H1 (cell line): ENCODE data around the gene CELF5. TPM values are rescaled to one million over a fixed set of nuclear protein-coding genes. Genes with fewer than 3 reads are reported as not detected.
A peak's percentile ranks its signal among the peaks of the same experiment; 100 is the strongest.

Experiments used
- CTCF ChIA-PET: fragments of 300-600 bp; sonication (Branson Sonifier 250); formaldehyde crosslinking; loops from one replicate; lab custom pipeline; 2021; ENCODE audit not compliant: partially characterized antibody; lab: Charles Lee
- POLR2A ChIA-PET: fragments of 300-600 bp; sonication (Branson Sonifier 250); formaldehyde crosslinking; loops from one replicate; lab custom pipeline; 2021; ENCODE audit warnings: inconsistent platforms; ENCODE audit not compliant: partially characterized antibody; lab: Charles Lee
- DNase-seq, 2 experiments: peaks; one replicate each; pipeline versions ENCODE4 v3.0.0 to v3.0.0-alpha.2; 2010 to 2022; ENCODE audit warnings: low spot score in 2 of 2, low read depth in 1 of 2, mixed read lengths in 1 of 2
- FAIRE-seq: peaks from 2 replicates; lab custom pipeline; 2011; peaks lifted over from hg19 to GRCh38; lab: Jason Lieb, UNC
- H2AFZ ChIP-seq: 2 replicates; pipeline ENCODE4 v1.8.1; 2012; ENCODE audit warnings: low read length, inconsistent platforms
- H2AK5ac ChIP-seq: 2 replicates; pipeline ENCODE4 v1.6.1; 2013; ENCODE audit warnings: low read depth, low read length
- H2BK120ac ChIP-seq: replicated peaks from 2 replicates; pipeline ENCODE3; 2013; ENCODE audit warnings: low read depth, low read length, inconsistent platforms
- H2BK12ac ChIP-seq: 2 replicates; pipeline ENCODE4 v1.6.1; 2013; ENCODE audit warnings: low read depth, low read length
- H2BK15ac ChIP-seq: 2 replicates; pipeline ENCODE4 v1.6.1; 2013; ENCODE audit warnings: low read length
- H2BK20ac ChIP-seq: 2 replicates; pipeline ENCODE4 v1.6.1; 2013; ENCODE audit warnings: low read length
- H2BK5ac ChIP-seq: 2 replicates; pipeline ENCODE4 v1.6.1; 2013; ENCODE audit warnings: low read depth, low read length
- H3K14ac ChIP-seq: 2 replicates; pipeline ENCODE4 v1.6.1; 2013; ENCODE audit warnings: inconsistent platforms; ENCODE audit not compliant: insufficient read length
- H3K18ac ChIP-seq: 2 replicates; pipeline ENCODE4 v1.6.1; 2013; ENCODE audit warnings: low read length; ENCODE audit errors: extremely low read depth
- H3K23ac ChIP-seq: 2 replicates; pipeline ENCODE4 v1.6.1; 2013; ENCODE audit warnings: inconsistent platforms; ENCODE audit not compliant: insufficient read length
- H3K23me2 ChIP-seq: 2 replicates; pipeline ENCODE4 v1.6.1; 2013; ENCODE audit warnings: low read depth, low read length
- H3K27ac ChIP-seq: 2 replicates; pipeline ENCODE4 v1.6.1; 2011; ENCODE audit warnings: low read depth, low read length, inconsistent platforms
- H3K27me3 ChIP-seq, 4 experiments: replicated peaks in 1 of 4; 1 replicate in 1 of 4; 2 replicates in 3 of 4; pipeline versions ENCODE4 v1.6.1 to v1.8.1; 2011 to 2013; ENCODE audit warnings: low read length in 3 of 4, mild to moderate bottlenecking in 3 of 4, inconsistent platforms in 2 of 4, mixed read lengths in 2 of 4, moderate library complexity in 1 of 4; ENCODE audit not compliant: control insufficient read depth in 3 of 4, insufficient read depth in 3 of 4; ENCODE audit errors: extremely low read depth in 1 of 4
- H3K36me3 ChIP-seq, 4 experiments: 2 replicates each; pipeline versions ENCODE4 v1.6.1 to v1.8.1; 2011 to 2013; ENCODE audit warnings: mild to moderate bottlenecking in 4 of 4, low read length in 3 of 4, moderate library complexity in 2 of 4, control low read depth in 1 of 4, inconsistent platforms in 1 of 4; ENCODE audit not compliant: insufficient read depth in 4 of 4, control insufficient read depth in 2 of 4
- H3K4ac ChIP-seq: replicated peaks from 2 replicates; pipeline ENCODE3; 2013; ENCODE audit warnings: low read length, low read depth, mixed read lengths, inconsistent platforms; ENCODE audit not compliant: insufficient read length
- H3K4me1 ChIP-seq, 4 experiments: replicated peaks in 1 of 4; 1 replicate in 1 of 4; 2 replicates in 3 of 4; pipeline versions ENCODE4 v1.6.1 to v1.8.1; 2011 to 2013; ENCODE audit warnings: low read length in 3 of 4, inconsistent platforms in 2 of 4, mixed read lengths in 1 of 4; ENCODE audit not compliant: insufficient read depth in 4 of 4, control insufficient read depth in 3 of 4
- H3K4me2 ChIP-seq, 2 experiments: 2 replicates each; pipeline versions ENCODE4 v1.6.1 to v1.8.1; 2011 to 2013; ENCODE audit warnings: low read depth in 2 of 2, low read length in 2 of 2, control low read depth in 1 of 2, inconsistent platforms in 1 of 2, mild to moderate bottlenecking in 1 of 2; ENCODE audit not compliant: insufficient read depth in 1 of 2
- H3K4me3 ChIP-seq, 4 experiments: fragments of 200-600, 300-600 bp in 1 of 4; sonication (generic), shearing (Covaris generic), sonication (Bioruptor Twin) in 1 of 4; 2 replicates each; pipeline versions ENCODE4 v1.5.1 to v1.8.1; 2011 to 2016; ENCODE audit warnings: low read length in 4 of 4, low read depth in 3 of 4, control low read depth in 2 of 4, inconsistent platforms in 2 of 4, mild to moderate bottlenecking in 2 of 4, mixed read lengths in 1 of 4, moderate library complexity in 1 of 4; ENCODE audit not compliant: insufficient read depth in 2 of 4; ENCODE audit errors: extremely low read depth in 1 of 4
- H3K56ac ChIP-seq: replicated peaks from 2 replicates; pipeline ENCODE3; 2013; ENCODE audit warnings: low read depth, mild to moderate bottlenecking, mixed read lengths, low read length, inconsistent platforms; ENCODE audit not compliant: insufficient read length
- H3K79me1 ChIP-seq: 2 replicates; pipeline ENCODE4 v1.6.1; 2013; ENCODE audit warnings: low read depth, low read length, control low read depth
- H3K79me2 ChIP-seq, 2 experiments: 2 replicates each; pipeline versions ENCODE4 v1.6.1 to v1.8.1; 2012 to 2013; ENCODE audit warnings: low read length in 2 of 2, mild to moderate bottlenecking in 2 of 2, inconsistent platforms in 1 of 2; ENCODE audit not compliant: insufficient read depth in 2 of 2, control insufficient read depth in 1 of 2
- H3K9ac ChIP-seq, 4 experiments: replicated peaks in 1 of 4; 1 replicate in 1 of 4; 2 replicates in 3 of 4; pipeline versions ENCODE4 v1.6.1 to v1.8.1; 2011 to 2013; ENCODE audit warnings: low read depth in 3 of 4, low read length in 3 of 4, control low read depth in 2 of 4, mild to moderate bottlenecking in 2 of 4, moderate library complexity in 2 of 4, inconsistent platforms in 1 of 4; ENCODE audit errors: extremely low read depth in 1 of 4
- H3K9me3 ChIP-seq, 2 experiments: 2 replicates each; pipeline versions ENCODE4 v1.6.1 to v1.8.1; 2012 to 2013; ENCODE audit warnings: mild to moderate bottlenecking in 2 of 2, moderate library complexity in 2 of 2, control low read depth in 1 of 2, inconsistent platforms in 1 of 2, low read depth in 1 of 2, low read length in 1 of 2, mixed read lengths in 1 of 2; ENCODE audit not compliant: insufficient read depth in 2 of 2
- H4K20me1 ChIP-seq, 2 experiments: replicated peaks in 1 of 2; 2 replicates each; pipeline versions ENCODE3 to v1.8.1; 2011 to 2013; ENCODE audit warnings: inconsistent platforms in 2 of 2, low read length in 2 of 2, mild to moderate bottlenecking in 1 of 2; ENCODE audit not compliant: insufficient read depth in 2 of 2, control insufficient read depth in 1 of 2
- H4K5ac ChIP-seq: 2 replicates; pipeline ENCODE4 v1.6.1; 2013; ENCODE audit warnings: low read length, low read depth, mixed read lengths, inconsistent platforms; ENCODE audit not compliant: insufficient read length
- H4K8ac ChIP-seq: 2 replicates; pipeline ENCODE4 v1.8.0; 2013; ENCODE audit warnings: mild to moderate bottlenecking, moderate library complexity, low read length, inconsistent platforms; ENCODE audit not compliant: insufficient read depth; ENCODE audit errors: extremely low read depth
- H4K91ac ChIP-seq: replicated peaks from 2 replicates; pipeline ENCODE3; 2013; ENCODE audit warnings: low read length, mixed read lengths, inconsistent platforms; ENCODE audit not compliant: insufficient read length
- KDM4A ChIP-seq: IDR thresholded peaks from one replicate; pipeline ENCODE4 v1.7.1; 2012; ENCODE audit warnings: low read depth, mild to moderate bottlenecking, moderate library complexity, low read length, inconsistent platforms; ENCODE audit not compliant: severe bottlenecking
- YY1 ChIP-seq: IDR thresholded peaks from 2 replicates; pipeline ENCODE4 v1.6.1; 2011; ENCODE audit warnings: low read depth, mild to moderate bottlenecking, low read length
- WGBS, 2 experiments: shearing (Covaris generic) in 1 of 2; methylation state at CpG; one replicate each; pipeline versions ENCODE4 v1.1.6 to v1.1.7; 2013 to 2015; ENCODE audit warnings: low lambda C conversion rate in 2 of 2, mixed read lengths in 2 of 2, inconsistent platforms in 1 of 2, low coverage in 1 of 2, missing lambda C conversion rate in 1 of 2; ENCODE audit not compliant: insufficient replicate concordance in 2 of 2, insufficient coverage in 1 of 2, insufficient read length in 1 of 2; ENCODE audit errors: extremely low coverage in 1 of 2, missing lambda C conversion rate in 1 of 2; 5-methylcytosine and 5-hydroxymethylcytosine counted together
- polyA plus RNA-seq, 7 experiments: library from polyadenylated mRNA; depleted of rRNA in 3 of 7; stranded (reverse) in 5 of 7; unstranded in 2 of 7; fragments of >200 nt in 5 of 7; fragments of 200-250 nt in 2 of 7; gene quantifications; 1 replicate in 5 of 7; 2 replicates in 1 of 7; 4 replicates in 1 of 7; pipeline versions ENCODE4 v1.2.1 to v1.2.3, GENCODE V29; 2011 to 2013; ENCODE audit warnings: missing spikeins in 2 of 7, mixed read lengths in 2 of 7
- total RNA-seq: library from RNA; stranded (reverse); fragmentation: NEBNext Ultra II Directional; extraction: Animal tissue kit (Norgen Biotek cat#: 25700); gene quantifications from 2 replicates; pipeline ENCODE4 v1.2.1, GENCODE V29; 2021

Gene CELF5
- total and polyA plus RNA-seq, 2 of the 8 experiments (the other 6 are each of a cell fraction or from before 2014, with no cell fraction given), result 9.8 to 15.0 TPM

DNA sequence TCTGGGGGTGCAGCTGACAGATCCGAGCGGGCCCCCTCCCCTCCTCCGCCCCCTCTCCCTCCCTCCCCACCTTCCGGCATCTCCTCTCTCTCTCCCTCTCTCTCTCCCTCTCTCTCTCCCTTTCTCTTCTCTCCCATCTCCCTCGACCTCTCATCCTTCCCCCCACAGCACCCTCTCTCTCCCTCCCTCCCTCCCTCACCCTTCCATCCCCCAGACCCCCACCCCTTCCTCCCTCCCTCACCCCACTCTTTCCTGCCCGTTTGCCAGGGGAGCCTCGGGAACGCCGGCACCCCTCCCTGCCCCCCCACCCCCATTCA is 666 bp downstream of the CELF5 start:
- DNase-seq, result no peak
- H3K23me2 ChIP-seq, result peaks cover 7% of the 10 kb centered on the region; the same call in 1 of the 2 replicates
- H3K36me3 ChIP-seq, result no peaks in the 10 kb centered on the region
- no peak overlapping the region for H3K18ac ChIP-seq
- no peak overlapping the region for H2BK5ac ChIP-seq
- H3K4me2 ChIP-seq, result peak overlapping the region; percentile 43 to 79; a peak in 2 of 4 replicates
- H3K27ac ChIP-seq, result no peak overlapping the region
- no peak overlapping the region for H3K23ac ChIP-seq
- H3K14ac ChIP-seq, result no peak overlapping the region
- WGBS, 2 experiments, result no CpG with 5 or more reads among the region's 9 CpGs
- no peak overlapping the region for H3K9ac ChIP-seq
- TF ChIP-seq YY1 (no peak), KDM4A (peak; percentile 16)
- no peak overlapping the region for H2BK15ac ChIP-seq
- H2AK5ac ChIP-seq, result no peak overlapping the region
- H3K4me3 ChIP-seq, result peak overlapping the region; percentile 45 to 92 (median 64)
- no peak for FAIRE-seq
- H2BK120ac ChIP-seq, result no peak overlapping the region
- CTCF ChIA-PET, result interaction anchor here (1.5 kb wide), 1 partner anchor 10 kb away, joined by 4 read pairs; no protein-coding TSS in a partner anchor
- H3K79me1 ChIP-seq, result no peaks in the 10 kb centered on the region
- H2AFZ ChIP-seq, result no peak overlapping the region
- no peak overlapping the region for H3K4ac ChIP-seq
- H3K79me2 ChIP-seq, result no peaks in the 10 kb centered on the region
- POLR2A ChIA-PET, result interaction anchor here (0.6 to 1.5 kb wide), 3 partner anchors 14 to 89 kb away, joined by 3 to 4 read pairs (median 3); no protein-coding TSS in a partner anchor
- no peak overlapping the region for H2BK12ac ChIP-seq
- H4K20me1 ChIP-seq, result peaks cover 5 to 12% of the 10 kb centered on the region in 2 experiments
- no peak overlapping the region for H4K8ac ChIP-seq
- peaks cover 6 to 15% (median 9%) of the 10 kb centered on the region in 4 experiments for H3K4me1 ChIP-seq
- H4K91ac ChIP-seq, result no peak overlapping the region
- H2BK20ac ChIP-seq, result no peak overlapping the region
- H3K27me3 ChIP-seq, result peaks cover 0 to 3% (median 0%) of the 10 kb centered on the region in 4 experiments; a peak in 1 of 7 replicates
- no peaks in the 10 kb centered on the region for H3K9me3 ChIP-seq
- no peak overlapping the region for H4K5ac ChIP-seq
- no peak overlapping the region for H3K56ac ChIP-seq
